HG02938 (cell line): ENCODE data around the gene ERN1.
A peak's percentile ranks its signal among the peaks of the same experiment; 100 is the strongest.

Experiments used
- ATAC-seq: cut with Tn5 transposase; IDR thresholded peaks from one replicate; pipeline ENCODE4 v1.9.1; 2021; ENCODE audit warnings: mild to moderate bottlenecking, moderate library complexity; ENCODE audit not compliant: unreplicated experiment

Gene ERN1

GRCh38 chr17:64138441-64138840 lies 8.5 kb upstream of the ERN1 start:
- no peak for ATAC-seq

- no peak for ATAC-seq
These were observed 5.1 kb upstream of the ERN1 start for GRCh38 chr17:64135000-64135399.

GRCh38 chr17:64134216-64134970 lies 4.4 kb upstream of the ERN1 start:
- no peak for ATAC-seq

GRCh38 chr17:64133546-64134215 lies 3.7 kb upstream of the ERN1 start:
- ATAC-seq = no peak

DNA sequence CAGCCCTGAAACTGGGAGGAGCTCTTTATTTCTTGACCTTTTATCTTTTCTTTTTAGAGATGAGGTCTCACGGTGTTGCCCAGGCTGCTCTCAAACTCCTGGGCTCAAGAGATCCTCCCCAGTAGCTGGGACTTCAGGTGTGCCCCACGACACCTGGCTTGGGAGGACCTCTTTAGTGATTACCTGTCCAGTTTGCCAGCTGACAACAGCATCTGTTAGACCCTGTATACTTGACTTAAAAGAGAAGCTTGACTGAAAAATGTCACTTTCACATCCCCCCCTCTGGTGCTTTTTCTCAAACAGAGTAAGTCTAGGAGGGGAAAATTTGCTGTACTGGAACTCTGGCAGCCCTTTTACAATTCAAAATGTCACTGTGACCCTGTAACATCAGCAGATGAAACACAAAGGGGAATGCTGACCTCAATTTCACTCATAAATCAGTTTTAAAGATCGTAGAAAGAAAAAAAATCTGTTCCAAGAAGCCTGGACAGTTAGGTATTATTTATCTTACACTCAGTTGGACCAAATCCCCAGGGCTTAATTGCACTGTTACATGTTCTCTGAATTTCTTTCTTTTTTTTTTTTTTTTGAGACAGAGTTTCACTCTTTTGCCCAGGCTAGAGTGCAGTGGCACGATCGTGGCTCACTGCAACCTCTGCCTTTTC lies 1.8 kb upstream of the ERN1 start:
- ATAC-seq = no peak

- peak; percentile 17 for ATAC-seq
These were observed 636 bp upstream of the ERN1 start for GRCh38 chr17:64130559-64131001.

DNA sequence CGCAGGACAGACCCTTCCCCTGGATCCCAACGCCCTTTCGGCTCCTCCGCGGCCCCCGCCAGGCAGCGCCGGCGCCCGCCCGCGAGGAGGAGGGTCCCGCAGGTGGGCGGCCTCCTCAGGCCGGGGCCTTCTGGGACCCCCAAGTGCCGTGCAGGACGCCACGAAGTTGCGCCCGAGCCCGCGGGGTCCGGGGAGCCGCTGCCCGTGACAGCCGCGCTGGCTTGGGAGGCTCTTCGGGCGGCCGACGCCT lies 504 bp downstream of the ERN1 start:
- ATAC-seq = no peak

DNA sequence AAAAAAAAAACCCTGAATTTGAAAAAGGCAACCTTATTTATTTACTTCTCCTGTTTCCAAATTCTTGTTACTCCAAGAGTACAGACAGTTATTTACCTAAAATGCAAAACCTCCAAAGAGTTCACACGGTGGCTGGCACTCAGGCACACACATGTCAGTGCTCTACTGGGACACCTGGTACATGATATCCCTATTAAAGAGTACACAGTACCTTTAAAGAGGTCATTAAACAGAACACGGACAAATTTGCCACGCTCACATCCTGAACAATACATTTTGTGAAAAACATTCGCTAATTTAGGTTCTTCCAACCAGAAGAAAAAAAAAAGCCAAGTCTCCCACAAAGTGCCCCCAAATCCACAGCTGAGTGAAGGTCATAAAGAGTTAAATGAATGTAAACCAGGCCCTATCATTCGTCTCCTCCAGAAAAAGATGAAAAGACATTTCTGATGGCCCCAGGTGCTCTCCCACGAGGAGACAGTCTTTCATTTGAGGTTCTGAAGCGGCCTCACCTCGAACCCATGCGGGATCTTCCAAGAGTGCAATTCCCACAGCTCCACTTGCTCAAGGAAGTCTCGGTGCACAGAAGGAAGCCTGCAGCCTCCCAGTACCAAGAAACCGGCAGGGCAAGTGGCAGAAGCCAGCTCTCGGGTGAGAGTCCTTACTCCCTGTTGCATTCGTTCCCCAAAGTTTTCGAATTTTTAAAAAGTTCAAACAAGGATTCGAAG lies 993 bp downstream of the ERN1 start:
- no peak for ATAC-seq

GRCh38 chr17:64126918-64127317 lies 3.0 kb downstream of the ERN1 start:
- no peak for ATAC-seq

DNA sequence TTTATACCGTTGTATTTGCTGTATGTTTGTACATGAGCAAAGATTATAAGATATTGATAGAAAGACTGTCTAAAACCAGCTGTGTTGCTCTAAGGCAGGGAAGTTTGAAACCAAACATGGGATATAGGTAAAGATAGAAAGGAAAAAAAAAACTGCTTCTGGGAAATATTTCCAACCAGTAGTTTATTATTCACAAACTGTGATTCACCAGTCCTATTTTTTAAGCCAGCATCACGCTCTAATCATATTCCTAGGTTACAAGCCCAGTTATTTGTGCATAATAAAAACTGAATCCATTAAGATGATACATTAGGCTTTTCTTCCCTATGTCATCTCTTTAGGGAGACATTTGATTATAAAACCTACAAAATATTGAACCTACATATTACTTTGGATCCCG lies 4.0 kb downstream of the ERN1 start:
- ATAC-seq = no peak

- ATAC-seq = no peak
These were observed 5.3 kb downstream of the ERN1 start for GRCh38 chr17:64124609-64125008.

GRCh38 chr17:64123114-64123513 lies 6.8 kb downstream of the ERN1 start:
- ATAC-seq = no peak

GRCh38 chr17:64120972-64121786 lies 8.8 kb downstream of the ERN1 start:
- peak; percentile 80 for ATAC-seq

DNA sequence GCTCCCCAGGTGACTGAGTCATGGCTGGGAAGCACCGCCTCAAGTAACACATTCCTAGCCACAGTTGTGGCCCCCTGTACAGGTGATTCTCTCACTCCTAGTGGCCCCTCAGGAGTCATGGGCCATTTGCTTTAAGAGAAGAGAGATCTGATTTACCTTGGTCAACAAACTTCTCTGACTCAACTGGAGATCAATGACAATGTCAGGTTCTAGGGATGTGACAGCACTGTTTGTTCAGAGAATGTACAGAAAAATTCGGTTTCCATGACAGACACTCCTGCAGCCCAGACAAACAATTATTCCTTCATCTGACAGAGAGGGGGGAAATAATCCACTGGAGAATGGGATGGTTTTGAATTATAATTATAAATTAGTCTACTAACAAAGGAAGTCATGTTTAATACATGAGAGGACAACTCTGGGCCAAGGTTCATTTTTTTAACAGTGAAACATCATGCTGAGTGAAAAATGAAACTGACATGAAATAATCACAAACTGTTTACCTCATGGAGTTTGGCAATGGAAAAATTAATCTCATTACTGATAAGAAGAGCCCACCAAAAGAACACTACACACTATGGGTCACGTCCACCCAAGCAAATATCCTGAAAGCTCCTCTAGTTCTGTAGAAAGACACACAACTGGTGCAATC lies 9.7 kb downstream of the ERN1 start:
- ATAC-seq = no peak

DNA sequence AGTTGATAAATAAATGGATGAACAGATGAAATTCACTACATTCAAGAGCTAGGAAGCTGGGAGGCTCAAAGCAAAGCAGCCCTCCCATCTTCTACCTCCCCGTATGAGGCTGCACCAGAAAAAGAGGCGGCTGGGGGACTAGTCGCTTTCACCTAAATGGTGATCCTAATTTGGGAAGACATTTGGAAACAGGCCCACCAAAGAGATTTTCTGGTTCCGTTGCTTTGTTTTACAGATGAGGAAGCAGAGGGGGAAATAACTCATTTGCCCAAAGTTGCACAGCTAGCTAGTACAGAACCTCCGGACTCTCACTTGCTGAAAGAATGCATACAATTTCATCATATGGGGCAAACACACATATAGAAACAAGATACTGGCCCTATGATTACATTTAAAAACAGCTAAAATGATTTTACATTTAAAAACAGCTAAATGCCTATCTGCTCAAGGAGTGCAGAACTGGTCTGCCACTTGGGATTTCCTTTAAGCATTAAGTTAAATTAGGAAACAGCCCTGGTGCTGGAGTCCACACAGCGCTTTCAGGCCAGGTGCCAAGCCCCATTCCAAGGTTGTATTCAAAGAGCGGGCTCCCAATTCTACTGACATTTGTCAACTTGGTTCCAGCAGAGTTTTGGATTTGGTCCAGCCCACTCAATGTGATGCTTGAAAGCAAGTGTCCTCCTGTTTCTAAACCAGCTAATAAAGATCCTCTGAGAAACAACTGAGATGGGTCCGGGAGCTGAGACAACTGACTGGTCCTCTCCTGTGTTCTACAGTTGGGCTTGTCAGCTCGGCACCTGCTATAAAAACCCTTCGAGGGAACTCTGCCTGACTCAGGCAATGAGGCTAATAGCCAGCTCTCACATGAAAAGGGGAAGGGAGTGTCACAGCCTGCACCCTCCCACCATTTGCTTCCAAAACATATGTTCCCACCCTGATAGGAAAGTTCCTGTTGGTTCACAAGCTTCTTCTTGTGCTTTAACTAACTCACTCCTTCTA lies 11.7 kb downstream of the ERN1 start:
- ATAC-seq = no peak

DNA sequence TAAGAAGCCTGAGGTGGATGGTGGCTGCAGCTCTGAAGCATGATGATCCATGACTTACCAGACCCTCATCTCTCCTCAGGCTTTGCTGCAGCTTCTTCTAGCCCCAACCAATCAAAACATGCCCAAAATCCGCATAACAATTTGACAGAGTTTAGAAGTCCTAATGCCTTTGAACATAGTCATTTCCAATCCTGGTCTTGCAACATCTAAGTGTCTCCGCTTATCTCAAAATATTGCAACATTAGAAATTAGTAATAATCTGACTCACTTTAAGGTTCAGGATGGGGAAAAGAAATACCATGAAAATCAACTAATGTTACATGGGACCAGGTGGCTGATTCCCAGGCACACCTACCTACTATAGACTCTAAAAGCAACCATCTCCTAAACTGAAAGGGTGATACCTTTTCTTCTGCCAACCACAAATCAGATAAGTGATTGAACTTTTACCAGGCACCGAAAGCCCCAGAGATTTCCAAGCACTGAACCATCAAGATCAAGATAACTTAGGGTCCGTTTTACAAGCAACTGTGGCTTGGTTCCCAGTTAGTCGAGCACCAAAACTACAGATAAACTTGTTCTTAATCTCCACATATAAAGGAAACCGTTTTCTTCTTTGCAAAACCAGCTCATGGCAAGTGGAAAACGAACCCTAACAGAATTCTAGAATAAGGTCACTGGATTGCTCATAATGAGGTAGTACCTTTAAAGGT lies 14.0 kb downstream of the ERN1 start:
- ATAC-seq = no peak

DNA sequence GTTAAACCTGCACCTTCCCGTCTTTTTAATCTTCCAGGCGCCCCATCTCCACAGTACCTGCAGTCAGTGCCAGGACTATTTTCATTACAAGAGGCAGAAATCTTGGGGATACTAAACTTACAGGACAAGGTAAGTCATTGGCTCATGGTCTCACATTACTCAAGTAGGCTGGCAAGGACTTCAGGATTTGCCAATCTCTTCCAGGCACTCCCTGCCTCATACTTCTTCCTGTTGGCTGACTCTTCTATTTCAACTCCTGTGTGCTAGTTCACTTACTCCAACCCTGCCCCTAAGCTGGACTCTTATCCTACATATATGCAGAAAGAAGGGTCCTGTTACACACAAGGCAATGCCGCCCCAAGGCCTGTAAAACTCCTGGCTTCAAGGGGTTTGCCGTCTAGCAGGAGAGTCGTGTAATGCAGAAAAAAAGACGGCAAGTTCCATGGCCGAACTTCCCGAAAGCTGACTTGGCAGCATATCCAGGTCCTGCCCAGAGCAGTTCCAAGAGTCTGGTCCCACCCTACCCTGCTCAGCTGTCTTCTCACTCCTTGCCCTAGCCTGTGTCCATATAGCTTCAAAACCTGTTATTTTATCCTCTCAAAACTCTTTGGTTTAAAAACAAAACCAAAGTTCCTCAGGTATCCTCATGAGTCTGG lies 14.8 kb downstream of the ERN1 start:
- no peak for ATAC-seq

DNA sequence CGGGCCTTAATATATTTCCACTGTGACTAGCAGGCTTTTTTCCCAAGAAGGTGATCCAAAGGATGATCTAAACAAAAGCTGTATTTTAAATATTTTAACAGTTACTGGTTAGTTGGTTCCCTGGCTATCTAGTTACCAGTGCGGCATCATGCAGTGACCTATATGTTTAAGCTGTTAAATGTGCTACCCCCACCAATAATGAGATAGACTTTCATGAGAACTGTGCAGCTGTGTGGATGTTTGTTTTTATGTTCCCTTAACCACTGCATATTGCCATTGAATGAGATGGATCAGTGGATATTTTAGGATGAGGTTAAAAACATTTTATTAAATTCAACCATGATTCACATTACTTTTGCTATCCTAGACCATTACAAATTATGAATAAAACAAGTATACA lies 16.9 kb downstream of the ERN1 start:
- ATAC-seq = no peak
